HG03354 (cell line): ENCODE measurements around the gene MMS22L.
A peak's percentile ranks its signal among the peaks of the same experiment; 100 is the strongest.
"Not testable (repeated sequence)": the region's sequence is repeated elsewhere in the genome, so short reads cannot be mapped to it uniquely, and the experiment has no call there.

Experiments used
- ATAC-seq: cut with Tn5 transposase; IDR thresholded peaks from one replicate; pipeline ENCODE4 v1.9.1; 2021; ENCODE audit warnings: mild to moderate bottlenecking; ENCODE audit not compliant: unreplicated experiment, poor library complexity, severe bottlenecking

MMS22L gene

GRCh38 chr6:97262676-97263075 is 20.3 kb downstream of the MMS22L start:
- ATAC-seq, result no peak

GRCh38 chr6:97246842-97247241 is 36.2 kb downstream of the MMS22L start:
- no peak for ATAC-seq

GRCh38 chr6:97240222-97240621 is 42.8 kb downstream of the MMS22L start:
- ATAC-seq, result no peak

GRCh38 chr6:97231911-97232310 is 51.1 kb downstream of the MMS22L start:
- ATAC-seq, result no peak

- ATAC-seq, result no peak
Measured at GRCh38 chr6:97222903-97223302, 60.1 kb downstream of the MMS22L start.

- no peak for ATAC-seq
Measured at GRCh38 chr6:97218912-97219311, 64.1 kb downstream of the MMS22L start.

GRCh38 chr6:97215157-97215769 is 67.8 kb downstream of the MMS22L start:
- ATAC-seq, result no peak

- no peak for ATAC-seq
Measured at GRCh38 chr6:97214671-97215070, 68.3 kb downstream of the MMS22L start.

- no peak for ATAC-seq
Measured at GRCh38 chr6:97207383-97207782, 75.6 kb downstream of the MMS22L start.

GRCh38 chr6:97205966-97206365 is 77.0 kb downstream of the MMS22L start:
- no peak for ATAC-seq

- no peak for ATAC-seq
Measured at GRCh38 chr6:97203343-97203742, 79.7 kb downstream of the MMS22L start.

- ATAC-seq, result no peak
Measured at GRCh38 chr6:97198046-97198565, 84.9 kb downstream of the MMS22L start.

GRCh38 chr6:97195117-97195516 is 87.9 kb downstream of the MMS22L start:
- ATAC-seq, result no peak

- ATAC-seq, result no peak
Measured at GRCh38 chr6:97189767-97190166, 93.2 kb downstream of the MMS22L start.

GRCh38 chr6:97187951-97188350 is 95.1 kb downstream of the MMS22L start:
- no peak for ATAC-seq

- peak; percentile 98 for ATAC-seq
Measured at GRCh38 chr6:97186416-97186999, 96.5 kb downstream of the MMS22L start.

GRCh38 chr6:97177905-97178304 is 105.1 kb downstream of the MMS22L start:
- ATAC-seq, result no peak

- ATAC-seq, result no peak
Measured at GRCh38 chr6:97176468-97176867, 106.5 kb downstream of the MMS22L start.

- no peak for ATAC-seq
Measured at GRCh38 chr6:97175806-97176205, 107.2 kb downstream of the MMS22L start.

- no peak for ATAC-seq
Measured at GRCh38 chr6:97174471-97174870, 108.5 kb downstream of the MMS22L start.

- ATAC-seq, result no peak
Measured at GRCh38 chr6:97160280-97160679, 122.7 kb downstream of the MMS22L start.

GRCh38 chr6:97155447-97155846 is 127.6 kb downstream of the MMS22L start:
- ATAC-seq, result not testable (repeated sequence)
